ENCODE data around the gene TWIST2. TPM values are rescaled to one million over a fixed set of nuclear protein-coding genes. Genes with fewer than 3 reads are reported as not detected.

Gene TWIST2
- total and polyA plus RNA-seq, 9 of the 15 experiments (the other 6 are each of a cell fraction or from before 2014, with no cell fraction given), result not detected

GRCh38 chr2:238883421-238883901, 35.6 kb downstream of the TWIST2 start (continued):
- TF ChIP-seq TFAP4 (CRISPR knock-in tag; IDR thresholded peaks at IDR 0.05; ENCODE audit: borderline replicate concordance) (no peak), ZNF143 (CRISPR knock-in tag; IDR thresholded peaks at IDR 0.05) (no peak), HDAC6 (IDR thresholded peaks at IDR 0.05; ENCODE audit: low read depth, low read length) (no peak), RERE (CRISPR knock-in tag; IDR thresholded peaks at IDR 0.05; ENCODE audit: borderline replicate concordance) (no peak), ZNF316 (IDR thresholded peaks at IDR 0.05) (no peak), PKNOX1 (IDR thresholded peaks at IDR 0.05) (no peak), CXXC5 (CRISPR knock-in tag; IDR thresholded peaks at IDR 0.05) (no peak), FOXA3 (CRISPR knock-in tag; conservative IDR thresholded peaks at IDR 0.05 in 1 of 2, IDR thresholded peaks at IDR 0.05 in 1 of 2) (no peak)

All from K562 (cell line).